Trophoblast cell (in vitro differentiated cells and primary cell): ENCODE results near the gene DEUP1.
A peak's percentile ranks its signal among the peaks of the same experiment; 100 is the strongest.

Experiments used
- DNase-seq, 2 donors: peaks; one replicate each; pipeline ENCODE4 v3.0.0-alpha.2; 2016
- H2AFZ ChIP-seq: 2 replicates; pipeline ENCODE4 v1.6.1; 2013; ENCODE audit warnings: low read length, moderate library complexity, mild to moderate bottlenecking; ENCODE audit not compliant: insufficient read depth, poor library complexity
- H2AK5ac ChIP-seq: 2 replicates; pipeline ENCODE4 v1.6.1; 2013; ENCODE audit warnings: mild to moderate bottlenecking, low read length
- H2BK120ac ChIP-seq: 2 replicates; pipeline ENCODE4 v1.6.1; 2013; ENCODE audit warnings: low read length, mild to moderate bottlenecking, moderate library complexity; ENCODE audit not compliant: insufficient read depth, poor library complexity
- H2BK12ac ChIP-seq: 2 replicates; pipeline ENCODE4 v1.6.1; 2013; ENCODE audit warnings: mild to moderate bottlenecking, low read length, moderate library complexity
- H2BK5ac ChIP-seq: 2 replicates; pipeline ENCODE4 v1.6.1; 2013; ENCODE audit warnings: low read length, low read depth, moderate library complexity, mild to moderate bottlenecking; ENCODE audit not compliant: poor library complexity
- H3K14ac ChIP-seq: 2 replicates; pipeline ENCODE4 v1.6.1; 2013; ENCODE audit warnings: mild to moderate bottlenecking, low read length
- H3K18ac ChIP-seq: 2 replicates; pipeline ENCODE4 v1.6.1; 2013; ENCODE audit warnings: mild to moderate bottlenecking, low read length
- H3K23ac ChIP-seq: 2 replicates; pipeline ENCODE4 v1.6.1; 2013; ENCODE audit warnings: low read length
- H3K27ac ChIP-seq: 2 replicates; pipeline ENCODE4 v1.5.1; 2013; ENCODE audit warnings: low read depth, mild to moderate bottlenecking, inconsistent platforms, low read length, moderate library complexity
- H3K27me3 ChIP-seq: 2 replicates; pipeline ENCODE4 v1.6.1; 2013; ENCODE audit warnings: inconsistent platforms, mild to moderate bottlenecking, low read length, moderate library complexity; ENCODE audit not compliant: insufficient read depth
- H3K36me3 ChIP-seq, 2 experiments: 1 replicate in 1 of 2; 2 replicates in 1 of 2; pipeline ENCODE4 v1.6.1; 2013; ENCODE audit warnings: low read length in 2 of 2, mild to moderate bottlenecking in 2 of 2, moderate library complexity in 1 of 2; ENCODE audit not compliant: insufficient read depth in 2 of 2, control insufficient read depth in 1 of 2
- H3K4ac ChIP-seq: 2 replicates; pipeline ENCODE4 v1.6.1; 2013; ENCODE audit warnings: low read depth, mild to moderate bottlenecking, low read length, moderate library complexity
- H3K4me1 ChIP-seq, 2 experiments: 1 replicate in 1 of 2; 2 replicates in 1 of 2; pipeline ENCODE4 v1.6.1; 2013; ENCODE audit warnings: low read length in 2 of 2, mild to moderate bottlenecking in 2 of 2, moderate library complexity in 1 of 2; ENCODE audit not compliant: insufficient read depth in 2 of 2, control insufficient read depth in 1 of 2
- H3K4me2 ChIP-seq: 2 replicates; pipeline ENCODE4 v1.6.1; 2013; ENCODE audit warnings: inconsistent platforms, mild to moderate bottlenecking, low read length, moderate library complexity
- H3K4me3 ChIP-seq: 2 replicates; pipeline ENCODE4 v1.5.1; 2013; ENCODE audit warnings: mild to moderate bottlenecking, low read depth, low read length, inconsistent platforms
- H3K79me1 ChIP-seq: one replicate; pipeline ENCODE4 v1.6.1; 2013; ENCODE audit warnings: low read length
- H3K79me2 ChIP-seq: 2 replicates; pipeline ENCODE4 v1.6.1; 2013; ENCODE audit warnings: low read length, mild to moderate bottlenecking; ENCODE audit not compliant: control insufficient read depth, insufficient read depth, poor library complexity
- H3K9ac ChIP-seq: 2 replicates; pipeline ENCODE4 v1.6.1; 2013; ENCODE audit warnings: mild to moderate bottlenecking, low read length
- H3K9me3 ChIP-seq: 2 replicates; pipeline ENCODE4 v1.6.1; 2013; ENCODE audit warnings: low read depth, mild to moderate bottlenecking, control low read depth, inconsistent platforms, low read length; ENCODE audit not compliant: insufficient read depth
- H4K12ac ChIP-seq: 2 replicates; pipeline ENCODE4 v1.6.1; 2013; ENCODE audit warnings: low read depth, mild to moderate bottlenecking, low read length, moderate library complexity
- H4K8ac ChIP-seq: 2 replicates; pipeline ENCODE4 v1.6.1; 2013; ENCODE audit warnings: low read depth, mild to moderate bottlenecking, low read length, moderate library complexity
- H4K91ac ChIP-seq: one replicate; pipeline ENCODE4 v1.6.1; 2013; ENCODE audit warnings: low read depth, mild to moderate bottlenecking, low read length, moderate library complexity
- WGBS: extraction: QIAGEN DNeasy Blood & Tissue Kit; methylation state at CpG from one replicate; pipeline ENCODE4 v1.1.7; 2013; ENCODE audit warnings: missing lambda C conversion rate; ENCODE audit not compliant: insufficient read length, insufficient coverage; ENCODE audit errors: extremely low coverage; 5-methylcytosine and 5-hydroxymethylcytosine counted together

The DEUP1 gene

GRCh38 chr11:93348930-93349329 lies 18.4 kb downstream of the DEUP1 start:
- Histone ChIP-seq H3K79me2 (no peaks in the 10 kb centered on the region), H3K27ac (no peak overlapping the region), H2BK5ac (no peak overlapping the region), H2AFZ (no peak overlapping the region), H3K23ac (no peak overlapping the region), H3K18ac (no peak overlapping the region), H3K4ac (no peak overlapping the region), H2BK12ac (no peak overlapping the region), H4K8ac (no peak overlapping the region), H3K4me2 (no peak overlapping the region), H2AK5ac (no peak overlapping the region), H4K91ac (no peak overlapping the region), H2BK120ac (no peak overlapping the region), H3K9ac (no peak overlapping the region), H3K9me3 (peaks cover 3% of the 10 kb centered on the region), H3K36me3 (no peaks in the 10 kb centered on the region), H3K4me3 (no peak overlapping the region), H4K12ac (no peak overlapping the region), H3K4me1 (no peaks in the 10 kb centered on the region), H3K79me1 (no peaks in the 10 kb centered on the region), H3K27me3 (no peaks in the 10 kb centered on the region), H3K14ac (no peak overlapping the region)
- WGBS: no CpG with 5 or more reads among the region's 2 CpGs
- no peak for DNase-seq

GRCh38 chr11:93350835-93351234 lies 20.3 kb downstream of the DEUP1 start:
- no peaks in the 10 kb centered on the region for H3K79me1 ChIP-seq
- H4K91ac ChIP-seq: no peak overlapping the region
- H3K18ac ChIP-seq: no peak overlapping the region
- no peak overlapping the region for H3K23ac ChIP-seq
- H3K4me1 ChIP-seq: no peaks in the 10 kb centered on the region
- H4K8ac ChIP-seq: no peak overlapping the region
- no peak overlapping the region for H3K4me3 ChIP-seq
- H3K27ac ChIP-seq: no peak overlapping the region
- no peaks in the 10 kb centered on the region for H3K36me3 ChIP-seq
- no peaks in the 10 kb centered on the region for H3K79me2 ChIP-seq
- H4K12ac ChIP-seq: no peak overlapping the region
- no peak overlapping the region for H2AK5ac ChIP-seq
- no peak overlapping the region for H3K4ac ChIP-seq
- no peak overlapping the region for H2BK120ac ChIP-seq
- DNase-seq: no peak
- H2BK12ac ChIP-seq: no peak overlapping the region
- no peak overlapping the region for H2AFZ ChIP-seq
- WGBS: no CpG with 5 or more reads among the region's 6 CpGs
- H3K9ac ChIP-seq: no peak overlapping the region
- no peak overlapping the region for H3K14ac ChIP-seq
- no peaks in the 10 kb centered on the region for H3K27me3 ChIP-seq
- peaks cover 3% of the 10 kb centered on the region for H3K9me3 ChIP-seq
- H3K4me2 ChIP-seq: no peak overlapping the region
- H2BK5ac ChIP-seq: no peak overlapping the region

- no peak overlapping the region for H2BK12ac ChIP-seq
- no peak overlapping the region for H3K4ac ChIP-seq
- H3K9me3 ChIP-seq: no peaks in the 10 kb centered on the region
- WGBS: no CpG with 5 or more reads among the region's 1 CpG
- H3K18ac ChIP-seq: no peak overlapping the region
- no peaks in the 10 kb centered on the region for H3K36me3 ChIP-seq
- no peak overlapping the region for H4K8ac ChIP-seq
- H3K9ac ChIP-seq: no peak overlapping the region
- H3K27ac ChIP-seq: no peak overlapping the region
- H3K79me1 ChIP-seq: no peaks in the 10 kb centered on the region
- H3K79me2 ChIP-seq: no peaks in the 10 kb centered on the region
- no peak for DNase-seq
- H3K23ac ChIP-seq: no peak overlapping the region
- H4K12ac ChIP-seq: no peak overlapping the region
- no peak overlapping the region for H4K91ac ChIP-seq
- H2BK5ac ChIP-seq: no peak overlapping the region
- no peak overlapping the region for H2AK5ac ChIP-seq
- no peak overlapping the region for H2BK120ac ChIP-seq
- H3K27me3 ChIP-seq: no peaks in the 10 kb centered on the region
- H3K14ac ChIP-seq: no peak overlapping the region
- H3K4me2 ChIP-seq: no peak overlapping the region
- H3K4me1 ChIP-seq: no peaks in the 10 kb centered on the region
- H2AFZ ChIP-seq: no peak overlapping the region
- H3K4me3 ChIP-seq: no peak overlapping the region
Measured at GRCh38 chr11:93359396-93359795, 28.9 kb downstream of the DEUP1 start.

- Histone ChIP-seq H4K12ac (no peak overlapping the region), H3K4me3 (no peak overlapping the region), H2AFZ (no peak overlapping the region), H3K9ac (no peak overlapping the region), H3K79me2 (no peaks in the 10 kb centered on the region), H3K36me3 (no peaks in the 10 kb centered on the region), H3K79me1 (no peaks in the 10 kb centered on the region), H2BK12ac (no peak overlapping the region), H2BK5ac (no peak overlapping the region), H4K8ac (no peak overlapping the region), H3K4me1 (no peaks in the 10 kb centered on the region), H2BK120ac (no peak overlapping the region), H2AK5ac (no peak overlapping the region), H3K18ac (no peak overlapping the region), H3K14ac (no peak overlapping the region), H3K9me3 (no peaks in the 10 kb centered on the region), H3K4me2 (no peak overlapping the region), H3K4ac (no peak overlapping the region), H3K27ac (no peak overlapping the region), H4K91ac (no peak overlapping the region), H3K23ac (no peak overlapping the region), H3K27me3 (no peaks in the 10 kb centered on the region)
- peak in 1 of 2 donors; percentile 5 for DNase-seq
Measured at GRCh38 chr11:93361435-93361834, 30.9 kb downstream of the DEUP1 start.
